ENCODE results near the gene ACOX1. TPM values are rescaled to one million over a fixed set of nuclear protein-coding genes. Genes with fewer than 3 reads are reported as not detected.
A peak's percentile ranks its signal among the peaks of the same experiment; 100 is the strongest.

Gene ACOX1
- total and polyA plus RNA-seq, 2 of the 13 experiments (the other 11 are each of a cell fraction or from before 2014, with no cell fraction given), result 86.4 to 120 TPM

DNA sequence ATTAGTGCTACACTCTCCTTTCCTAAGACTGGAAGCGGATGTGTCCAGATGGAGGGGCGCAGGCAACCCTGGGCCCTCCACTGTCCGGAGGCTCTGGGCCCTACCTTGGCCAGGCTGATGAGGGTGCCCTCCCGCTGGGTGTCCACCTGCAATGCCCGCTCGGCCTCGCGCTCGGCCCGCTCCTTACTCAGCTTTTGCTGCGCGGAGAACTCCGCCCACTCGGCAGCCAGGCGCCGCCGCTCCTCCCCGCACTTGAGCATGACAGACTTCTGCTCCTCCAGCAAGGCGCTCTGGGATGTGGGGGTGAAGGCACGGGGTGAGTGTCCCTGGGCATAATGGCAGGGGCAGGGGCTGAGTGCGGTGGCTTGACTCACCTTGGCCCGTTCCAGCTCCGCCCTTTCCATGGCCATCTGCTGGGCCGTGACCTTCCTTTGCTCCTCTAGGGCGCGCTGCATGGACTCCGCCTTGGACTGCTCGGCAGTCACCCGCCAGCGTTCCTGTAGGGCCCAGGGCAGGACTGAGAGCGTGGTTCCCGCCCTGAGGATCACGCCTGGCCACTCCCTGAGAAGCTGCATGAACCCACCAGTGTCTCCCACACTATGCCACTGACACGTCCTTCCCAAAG is 64.2 kb downstream of the ACOX1 start (continued):
- TF ChIP-seq ZNF687 (CRISPR knock-in tag; IDR thresholded peaks at IDR 0.05) (peak; percentile 73), ZNF703 (CRISPR knock-in tag; IDR thresholded peaks at IDR 0.05; ENCODE audit: borderline replicate concordance) (no peak), SP5 (CRISPR knock-in tag; IDR thresholded peaks at IDR 0.05; ENCODE audit: borderline replicate concordance, low read depth) (peak; percentile 43; the same call in 1 of the 2 replicates), EZH2 (conservative IDR thresholded peaks at IDR 0.05; ENCODE audit: low read depth, low read length) (no peak), POGZ (CRISPR knock-in tag; IDR thresholded peaks at IDR 0.05) (no peak), RXRB (CRISPR knock-in tag; IDR thresholded peaks at IDR 0.05; ENCODE audit: borderline replicate concordance) (0 out of 2 replicates have a peak, but pooled peaks have one; percentile 13), TFDP1 (CRISPR knock-in tag; IDR thresholded peaks at IDR 0.05; ENCODE audit: borderline replicate concordance) (peak; percentile 18; the same call in 1 of the 2 replicates), ESRRA (CRISPR knock-in tag; IDR thresholded peaks at IDR 0.05; ENCODE audit: low read depth) (peak; percentile 50; the same call in 1 of the 2 replicates), AGO1 (IDR thresholded peaks at IDR 0.05; ENCODE audit: low read depth, low read length, poor library complexity, severe bottlenecking) (no peak), NCOA2 (CRISPR knock-in tag; IDR thresholded peaks at IDR 0.05) (no peak), ZNF350 (CRISPR knock-in tag; IDR thresholded peaks at IDR 0.05; ENCODE audit: borderline replicate concordance, low read depth) (0 out of 2 replicates have a peak, but pooled peaks have one; percentile 21)
- TF ChIP-seq, protein P1, sequence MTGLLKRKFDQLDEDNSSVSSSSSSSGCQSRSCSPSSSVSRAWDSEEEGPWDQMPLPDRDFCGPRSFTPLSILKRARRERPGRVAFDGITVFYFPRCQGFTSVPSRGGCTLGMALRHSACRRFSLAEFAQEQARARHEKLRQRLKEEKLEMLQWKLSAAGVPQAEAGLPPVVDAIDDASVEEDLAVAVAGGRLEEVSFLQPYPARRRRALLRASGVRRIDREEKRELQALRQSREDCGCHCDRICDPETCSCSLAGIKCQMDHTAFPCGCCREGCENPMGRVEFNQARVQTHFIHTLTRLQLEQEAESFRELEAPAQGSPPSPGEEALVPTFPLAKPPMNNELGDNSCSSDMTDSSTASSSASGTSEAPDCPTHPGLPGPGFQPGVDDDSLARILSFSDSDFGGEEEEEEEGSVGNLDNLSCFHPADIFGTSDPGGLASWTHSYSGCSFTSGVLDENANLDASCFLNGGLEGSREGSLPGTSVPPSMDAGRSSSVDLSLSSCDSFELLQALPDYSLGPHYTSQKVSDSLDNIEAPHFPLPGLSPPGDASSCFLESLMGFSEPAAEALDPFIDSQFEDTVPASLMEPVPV (CRISPR knock-in tag; IDR thresholded peaks at IDR 0.05), result no peak
- TF ChIP-seq, protein P2, sequence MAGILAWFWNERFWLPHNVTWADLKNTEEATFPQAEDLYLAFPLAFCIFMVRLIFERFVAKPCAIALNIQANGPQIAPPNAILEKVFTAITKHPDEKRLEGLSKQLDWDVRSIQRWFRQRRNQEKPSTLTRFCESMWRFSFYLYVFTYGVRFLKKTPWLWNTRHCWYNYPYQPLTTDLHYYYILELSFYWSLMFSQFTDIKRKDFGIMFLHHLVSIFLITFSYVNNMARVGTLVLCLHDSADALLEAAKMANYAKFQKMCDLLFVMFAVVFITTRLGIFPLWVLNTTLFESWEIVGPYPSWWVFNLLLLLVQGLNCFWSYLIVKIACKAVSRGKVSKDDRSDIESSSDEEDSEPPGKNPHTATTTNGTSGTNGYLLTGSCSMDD (CRISPR knock-in tag; IDR thresholded peaks at IDR 0.05), result no peak
